Measurements from ENCODE around the gene ADGRL2. TPM values are rescaled to one million over a fixed set of nuclear protein-coding genes. Genes with fewer than 3 reads are reported as not detected.

The ADGRL2 gene
- total and polyA plus RNA-seq, 12 donors = 22.2 to 58.7 (median 48.0) TPM

DNA sequence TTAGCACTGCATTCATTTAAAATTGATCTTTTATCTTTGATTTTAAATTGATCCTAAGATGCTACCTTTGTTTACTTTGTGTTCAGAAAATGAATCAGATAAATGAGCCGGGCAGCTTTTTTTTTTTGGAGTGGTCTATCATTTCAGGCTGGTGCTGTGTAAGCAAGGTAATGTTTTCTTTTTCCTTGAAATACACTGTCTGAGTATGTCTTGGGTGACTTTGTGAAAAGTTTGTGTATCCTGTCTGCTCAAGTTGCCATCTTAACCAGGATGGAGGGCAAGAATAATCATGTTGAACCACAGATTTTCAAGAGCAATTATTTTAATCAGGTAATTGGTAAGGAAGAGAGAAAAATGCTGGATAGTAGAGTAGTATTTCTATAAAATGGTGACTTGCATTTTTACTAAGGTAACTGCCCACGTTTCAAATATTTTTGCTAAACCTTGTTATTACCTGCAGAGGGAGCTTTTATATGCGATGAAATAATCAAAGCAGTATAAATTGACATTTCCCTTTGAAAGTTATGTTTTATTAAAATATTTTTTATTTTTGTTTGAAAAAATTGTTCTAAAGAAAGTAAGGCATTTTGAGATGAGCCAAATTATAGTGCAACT lies 11.1 kb downstream of the ADGRL2 start:
- intact Hi-C loops (cut with DNase I) = loop anchor here in 2 of 10 donors (5.0 to 10.0 kb wide), 2 partner anchors 143 to 165 kb away; no protein-coding TSS in a partner anchor
- H3K4me1 ChIP-seq = peaks cover 0 to 89% (median 67%) of the 10 kb centered on the region in 9 donors
- ATAC-seq = peak in 1 of 8 donors; percentile 38
- peak overlapping the region in 1 of 10 donors; percentile 24 for H3K27ac ChIP-seq
- no peaks in the 10 kb centered on the region for H3K9me3 ChIP-seq
- H3K36me3 ChIP-seq = no peaks in the 10 kb centered on the region
- WGBS, 2 donors = 54% methylated on average over 3 of the region's 3 CpGs
- DNase-seq = no peak
- H3K27me3 ChIP-seq = no peaks in the 10 kb centered on the region
- TF ChIP-seq, protein P1, sequence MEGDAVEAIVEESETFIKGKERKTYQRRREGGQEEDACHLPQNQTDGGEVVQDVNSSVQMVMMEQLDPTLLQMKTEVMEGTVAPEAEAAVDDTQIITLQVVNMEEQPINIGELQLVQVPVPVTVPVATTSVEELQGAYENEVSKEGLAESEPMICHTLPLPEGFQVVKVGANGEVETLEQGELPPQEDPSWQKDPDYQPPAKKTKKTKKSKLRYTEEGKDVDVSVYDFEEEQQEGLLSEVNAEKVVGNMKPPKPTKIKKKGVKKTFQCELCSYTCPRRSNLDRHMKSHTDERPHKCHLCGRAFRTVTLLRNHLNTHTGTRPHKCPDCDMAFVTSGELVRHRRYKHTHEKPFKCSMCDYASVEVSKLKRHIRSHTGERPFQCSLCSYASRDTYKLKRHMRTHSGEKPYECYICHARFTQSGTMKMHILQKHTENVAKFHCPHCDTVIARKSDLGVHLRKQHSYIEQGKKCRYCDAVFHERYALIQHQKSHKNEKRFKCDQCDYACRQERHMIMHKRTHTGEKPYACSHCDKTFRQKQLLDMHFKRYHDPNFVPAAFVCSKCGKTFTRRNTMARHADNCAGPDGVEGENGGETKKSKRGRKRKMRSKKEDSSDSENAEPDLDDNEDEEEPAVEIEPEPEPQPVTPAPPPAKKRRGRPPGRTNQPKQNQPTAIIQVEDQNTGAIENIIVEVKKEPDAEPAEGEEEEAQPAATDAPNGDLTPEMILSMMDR (IDR thresholded peaks at IDR 0.05) = peak in 8 of 9 donors; percentile 9 to 52 (median 32)
- peak overlapping the region in 1 of 10 donors; percentile 1 for H3K4me3 ChIP-seq

DNA sequence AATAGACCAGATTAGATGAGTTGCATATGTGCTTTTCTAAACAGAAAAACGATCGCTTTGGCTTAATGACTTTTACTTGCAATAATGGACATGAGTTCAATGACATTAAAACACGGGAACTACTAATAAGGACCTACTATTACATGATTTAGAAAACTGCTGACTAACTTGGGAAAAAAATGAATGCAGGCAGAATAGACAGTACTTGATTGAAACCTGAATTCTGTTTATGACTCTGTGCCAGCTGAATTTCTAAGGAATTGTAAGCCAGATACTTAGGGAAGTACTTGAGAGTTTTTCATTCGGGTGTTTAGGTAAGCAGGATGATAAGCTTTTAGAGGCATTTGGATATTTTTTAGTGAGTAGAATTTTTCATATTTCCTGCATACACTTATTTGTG lies 12.0 kb downstream of the ADGRL2 start:
- no peaks in the 10 kb centered on the region for H3K9me3 ChIP-seq
- peak overlapping the region in 2 of 10 donors; percentile 2 to 4 for H3K27ac ChIP-seq
- no peaks in the 10 kb centered on the region for H3K36me3 ChIP-seq
- WGBS, 2 donors = 37 to 39% methylated on average over 4 of the region's 4 CpGs
- H3K4me1 ChIP-seq = peaks cover 0 to 81% (median 60%) of the 10 kb centered on the region in 9 donors
- TF ChIP-seq, protein P1 (IDR thresholded peaks at IDR 0.05) = no peak
- ATAC-seq (peak in 1 of 8 donors; percentile 35), DNase-seq (no peak)
- H3K27me3 ChIP-seq = no peaks in the 10 kb centered on the region
- H3K4me3 ChIP-seq = peak overlapping the region in 2 of 10 donors; percentile 10 to 13
- intact Hi-C loops (cut with DNase I) = loop anchor here in 2 of 10 donors (5.0 to 10.0 kb wide), 2 partner anchors 142 to 165 kb away; no protein-coding TSS in a partner anchor

DNA sequence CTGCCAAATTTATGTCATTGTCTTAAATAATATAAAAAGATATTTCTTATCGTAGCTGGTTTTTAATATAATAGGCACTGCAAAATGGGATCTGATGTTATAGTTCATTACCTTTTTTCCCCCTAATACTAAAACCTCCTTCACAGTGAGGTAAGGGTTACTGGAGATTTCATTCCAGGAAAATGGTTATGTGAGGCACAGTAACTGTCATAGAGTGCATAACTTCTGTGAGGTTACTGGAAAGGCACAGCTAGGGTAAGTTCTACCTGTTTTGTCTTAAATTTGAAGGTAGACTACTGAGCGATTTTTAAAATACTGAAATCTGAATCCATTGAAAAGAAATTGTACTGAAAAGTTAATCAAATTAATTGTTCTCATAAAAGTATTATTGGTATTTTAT lies 13.0 kb downstream of the ADGRL2 start:
- intact Hi-C loops (cut with DNase I) = loop anchor here in 2 of 10 donors (5.0 to 10.0 kb wide), 2 partner anchors 141 to 164 kb away; no protein-coding TSS in a partner anchor
- DNase-seq = no peak
- Histone ChIP-seq H3K36me3 (no peaks in the 10 kb centered on the region), H3K27ac (no peak overlapping the region), H3K27me3 (no peaks in the 10 kb centered on the region), H3K4me3 (peak overlapping the region in 2 of 10 donors; percentile 8 to 10), H3K4me1 (peaks cover 0 to 76% (median 53%) of the 10 kb centered on the region in 9 donors), H3K9me3 (no peaks in the 10 kb centered on the region)
- TF ChIP-seq, protein P1 (IDR thresholded peaks at IDR 0.05) = no peak
- ATAC-seq = peak in 1 of 8 donors; percentile 57
- WGBS, 2 donors = 82 to 84% methylated on average over 2 of the region's 2 CpGs

DNA sequence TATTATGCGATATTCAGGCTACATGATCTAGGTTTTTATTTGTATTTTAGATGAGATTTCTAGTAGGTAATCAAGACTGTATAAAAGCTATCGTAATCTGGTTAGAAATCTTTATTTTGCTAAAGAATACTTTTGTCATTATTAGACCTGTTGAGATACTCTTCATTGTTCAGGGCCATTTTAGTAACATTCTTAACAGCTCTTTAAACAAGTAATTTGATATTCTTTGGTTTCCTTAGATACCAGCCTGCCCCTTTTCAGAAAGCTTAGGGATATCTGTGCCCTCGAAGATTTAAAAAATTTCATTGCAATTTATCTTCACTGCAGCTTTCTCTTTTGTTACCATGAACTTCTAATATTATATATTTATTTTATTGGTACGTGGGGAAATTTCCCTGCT lies 18.9 kb downstream of the ADGRL2 start:
- Histone ChIP-seq H3K36me3 (no peaks in the 10 kb centered on the region), H3K9me3 (no peaks in the 10 kb centered on the region), H3K4me3 (no peak overlapping the region), H3K27me3 (no peaks in the 10 kb centered on the region), H3K27ac (no peak overlapping the region), H3K4me1 (peaks cover 0 to 32% (median 4%) of the 10 kb centered on the region in 9 donors)
- no peak for DNase-seq
- TF ChIP-seq, protein P1 (IDR thresholded peaks at IDR 0.05) = no peak
- 91 to 95% methylated on average over 4 of the region's 4 CpGs for WGBS, 2 donors
- intact Hi-C loops (cut with DNase I) = loop anchor here in 1 of 10 donors (10.0 kb wide), 1 partner anchor 135 kb away; no protein-coding TSS in a partner anchor
- ATAC-seq = no peak
